Kidney (tissue), 14 donors: ENCODE measurements around the gene ASB10. TPM values are rescaled to one million over a fixed set of nuclear protein-coding genes. Genes with fewer than 3 reads are reported as not detected.

Source experiments
- DNase-seq, 5 donors: peaks; one replicate each; pipeline ENCODE4 v3.0.0-alpha.2; 2013 to 2020
- FAIRE-seq: peaks from 2 replicates; lab custom pipeline; 2012; peaks lifted over from hg19 to GRCh38; lab: Jason Lieb, UNC
- H3K27ac ChIP-seq, 2 donors: one replicate each; pipeline ENCODE4 v1.7.0; 2013; ENCODE audit warnings: low read depth in 2 of 2, low read length in 2 of 2, inconsistent platforms in 1 of 2
- H3K27me3 ChIP-seq: one replicate; pipeline ENCODE4 v1.7.1; 2013; ENCODE audit warnings: low read length, inconsistent platforms; ENCODE audit not compliant: control insufficient read depth, insufficient read depth
- H3K36me3 ChIP-seq, 3 donors: one replicate each; pipeline versions ENCODE4 v1.7.0 to v1.7.1; 2013; ENCODE audit warnings: low read length in 3 of 3, control low read depth in 1 of 3, inconsistent platforms in 1 of 3; ENCODE audit not compliant: insufficient read depth in 3 of 3, control insufficient read depth in 2 of 3
- H3K4me1 ChIP-seq, 3 donors: one replicate each; pipeline versions ENCODE4 v1.7.0 to v1.7.1; 2013; ENCODE audit warnings: low read length in 3 of 3, inconsistent platforms in 1 of 3, low read depth in 1 of 3; ENCODE audit not compliant: control insufficient read depth in 2 of 3, insufficient read depth in 2 of 3
- H3K4me3 ChIP-seq, 3 donors: one replicate each; pipeline versions ENCODE4 v1.7.0 to v1.8.1; 2013; ENCODE audit warnings: low read length in 3 of 3, control low read depth in 1 of 3, inconsistent platforms in 1 of 3
- H3K9ac ChIP-seq, 3 donors: one replicate each; pipeline versions ENCODE4 v1.7.0 to v1.7.1; 2013; ENCODE audit warnings: low read length in 3 of 3, control low read depth in 1 of 3, inconsistent platforms in 1 of 3
- H3K9me3 ChIP-seq, 3 donors: one replicate each; pipeline versions ENCODE4 v1.7.0 to v1.7.1; 2013; ENCODE audit warnings: low read length in 3 of 3, control low read depth in 1 of 3, inconsistent platforms in 1 of 3; ENCODE audit not compliant: control insufficient read depth in 2 of 3, insufficient read depth in 1 of 3
- intact Hi-C: fragments of 100-400 bp; cut with DNase I; formaldehyde crosslinking; loops from one replicate; pipeline ENCODE4 v1.11.1; 2022
- polyA plus RNA-seq: library from polyadenylated mRNA; stranded (reverse); fragments of 350-450 nt; fragmentation: Illumina TruSeq; extraction: RNeasy Lipid Tissue Mini Kit (QIAGEN cat#74804); gene quantifications from one replicate; pipeline ENCODE4 v1.2.3, GENCODE V29; 2014; ENCODE audit warnings: low read depth, low replicate concordance; ENCODE audit not compliant: insufficient read depth
- total RNA-seq: library from RNA; stranded (reverse); fragmentation: NEBNext Ultra II Directional; extraction: Animal tissue kit (Norgen Biotek cat#: 25700); gene quantifications from one replicate; pipeline ENCODE4 v1.2.1, GENCODE V29; 2021
- TF ChIP-seq, protein P1 (sequence below): IDR thresholded peaks from 3 replicates; pipeline ENCODE4 v1.5.1; 2012; ENCODE audit warnings: mild to moderate bottlenecking, moderate library complexity, borderline replicate concordance; ENCODE audit not compliant: insufficient read depth; ENCODE audit errors: extremely low read depth
- donor health status: control.
- donor health status: control.
- donor health status: control.
- donor health status: control.
- donor health status: control.
- donor health status: DM: yes; HTN: yes; CAD: no.
- donor health status: Normal renal cell carcinoma (clear cell type).

ASB10 gene
- total and polyA plus RNA-seq, 2 donors from 2014 or later: 0.22 TPM; not detected in 1

DNA sequence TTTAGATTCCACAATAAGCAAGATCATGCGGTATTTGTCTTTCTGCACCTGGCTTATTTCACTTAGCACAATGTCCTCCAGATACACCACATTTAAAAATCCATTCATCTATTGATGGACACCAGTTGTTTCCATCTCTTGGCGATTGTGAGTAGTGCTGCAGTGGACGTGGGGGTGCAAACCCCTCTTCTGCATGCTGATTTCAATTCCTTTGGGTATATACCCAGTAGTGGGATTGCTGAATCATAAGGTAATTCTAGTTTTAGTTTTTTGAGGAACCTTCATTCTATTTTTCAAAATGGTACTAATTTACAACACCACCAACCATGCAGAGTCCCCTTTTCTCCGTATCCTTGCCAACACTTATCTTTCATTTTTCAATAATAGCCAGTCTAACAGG is 2.0 kb upstream of the ASB10 start:
- H3K9ac ChIP-seq: no peak overlapping the region
- no peaks in the 10 kb centered on the region for H3K36me3 ChIP-seq
- TF ChIP-seq, protein P1, sequence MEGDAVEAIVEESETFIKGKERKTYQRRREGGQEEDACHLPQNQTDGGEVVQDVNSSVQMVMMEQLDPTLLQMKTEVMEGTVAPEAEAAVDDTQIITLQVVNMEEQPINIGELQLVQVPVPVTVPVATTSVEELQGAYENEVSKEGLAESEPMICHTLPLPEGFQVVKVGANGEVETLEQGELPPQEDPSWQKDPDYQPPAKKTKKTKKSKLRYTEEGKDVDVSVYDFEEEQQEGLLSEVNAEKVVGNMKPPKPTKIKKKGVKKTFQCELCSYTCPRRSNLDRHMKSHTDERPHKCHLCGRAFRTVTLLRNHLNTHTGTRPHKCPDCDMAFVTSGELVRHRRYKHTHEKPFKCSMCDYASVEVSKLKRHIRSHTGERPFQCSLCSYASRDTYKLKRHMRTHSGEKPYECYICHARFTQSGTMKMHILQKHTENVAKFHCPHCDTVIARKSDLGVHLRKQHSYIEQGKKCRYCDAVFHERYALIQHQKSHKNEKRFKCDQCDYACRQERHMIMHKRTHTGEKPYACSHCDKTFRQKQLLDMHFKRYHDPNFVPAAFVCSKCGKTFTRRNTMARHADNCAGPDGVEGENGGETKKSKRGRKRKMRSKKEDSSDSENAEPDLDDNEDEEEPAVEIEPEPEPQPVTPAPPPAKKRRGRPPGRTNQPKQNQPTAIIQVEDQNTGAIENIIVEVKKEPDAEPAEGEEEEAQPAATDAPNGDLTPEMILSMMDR: no peak
- H3K27me3 ChIP-seq: no peaks in the 10 kb centered on the region
- H3K4me3 ChIP-seq: no peak overlapping the region
- DNase-seq (no peak), FAIRE-seq (no peak)
- no peaks in the 10 kb centered on the region for H3K9me3 ChIP-seq
- H3K4me1 ChIP-seq: no peaks in the 10 kb centered on the region
- intact Hi-C loops: no loop called here
- no peak overlapping the region for H3K27ac ChIP-seq

DNA sequence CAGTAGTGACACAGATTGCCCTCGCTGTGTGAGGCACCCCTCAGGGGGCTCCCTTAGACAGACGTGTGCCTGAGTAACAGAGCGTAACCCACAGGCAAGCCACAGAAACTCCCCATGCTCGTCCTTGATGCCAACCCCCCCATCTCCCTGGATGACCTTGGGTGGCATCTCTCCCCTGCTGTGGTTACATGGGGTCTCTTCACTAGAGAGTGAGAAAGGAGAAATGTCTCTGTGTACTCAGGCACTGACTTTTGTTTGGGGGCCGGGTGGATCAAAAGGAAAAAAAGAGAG is 1.1 kb upstream of the ASB10 start:
- no peak for DNase-seq
- Histone ChIP-seq H3K4me1 (no peaks in the 10 kb centered on the region), H3K27ac (no peak overlapping the region), H3K4me3 (no peak overlapping the region), H3K27me3 (no peaks in the 10 kb centered on the region), H3K36me3 (no peaks in the 10 kb centered on the region), H3K9ac (no peak overlapping the region), H3K9me3 (no peaks in the 10 kb centered on the region)
- no peak for FAIRE-seq
- intact Hi-C loops: no loop called here
- TF ChIP-seq, protein P1: no peak

DNA sequence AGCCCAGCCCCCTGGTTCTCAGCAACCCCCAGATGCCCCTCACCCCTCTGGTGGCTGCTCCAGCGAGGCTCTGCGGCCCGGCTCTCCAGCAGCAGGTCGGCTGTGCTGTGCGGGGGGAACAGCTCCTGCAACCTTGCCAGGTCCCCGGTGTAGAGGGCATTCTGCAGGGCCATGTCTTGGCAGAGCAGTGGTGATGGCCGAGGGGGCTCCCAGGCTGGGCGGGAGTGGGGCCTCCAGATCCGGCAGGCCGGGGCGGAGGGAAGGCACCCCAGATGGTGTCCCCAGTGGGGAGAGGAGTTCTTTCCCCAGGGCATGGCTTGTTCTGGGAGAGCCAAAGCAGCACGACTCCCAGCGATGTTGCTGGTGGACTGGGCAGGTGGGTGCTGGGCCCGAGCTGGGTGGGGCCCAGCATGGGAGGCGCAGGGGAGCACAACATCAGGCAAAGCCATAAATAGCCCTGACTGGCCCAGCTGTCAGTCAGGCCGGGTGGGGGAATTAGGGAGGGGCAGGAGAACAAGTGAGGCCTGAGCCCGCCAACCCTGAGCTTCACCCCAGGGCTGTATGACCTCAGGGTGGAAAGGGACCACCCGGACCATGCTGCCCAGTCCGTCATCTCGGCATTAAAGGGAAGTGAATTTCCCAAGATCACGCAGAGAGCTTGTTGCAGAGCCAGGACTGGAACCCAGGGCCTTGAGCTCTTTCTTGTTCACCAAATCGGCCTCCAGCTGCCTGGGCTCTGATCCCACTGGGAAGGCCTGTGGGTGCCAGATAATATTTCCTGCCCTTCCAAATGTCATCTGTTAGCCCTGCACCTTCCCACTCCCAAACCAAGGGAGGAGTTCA is 580 bp upstream of the ASB10 start:
- Histone ChIP-seq H3K27me3 (no peaks in the 10 kb centered on the region), H3K9ac (no peak overlapping the region), H3K27ac (no peak overlapping the region), H3K36me3 (no peaks in the 10 kb centered on the region), H3K9me3 (no peaks in the 10 kb centered on the region), H3K4me1 (no peaks in the 10 kb centered on the region), H3K4me3 (no peak overlapping the region)
- intact Hi-C loops: no loop called here
- DNase-seq (no peak), FAIRE-seq (no peak)
- TF ChIP-seq, protein P1: no peak
